Thyroid gland (tissue), 4 donors: ENCODE data around the gene C14orf93. TPM values are rescaled to one million over a fixed set of nuclear protein-coding genes. Genes with fewer than 3 reads are reported as not detected.

Experiments
- DNase-seq, 2 donors: peaks; one replicate each; pipeline ENCODE4 v3.0.0-alpha.2; 2019
- H3K27ac ChIP-seq, 3 donors: fragments of 200-600 bp; sonication (generic); 1 replicate in 2 of 3; 2 replicates in 1 of 3; pipeline ENCODE4 v1.5.1; 2016 to 2019; ENCODE audit warnings: mild to moderate bottlenecking in 1 of 3, moderate library complexity in 1 of 3
- H3K27me3 ChIP-seq: fragments of 200-600 bp; sonication (generic); one replicate; pipeline ENCODE4 v1.5.1; 2019
- H3K36me3 ChIP-seq, 2 donors: fragments of 200-600 bp; sonication (generic); one replicate each; pipeline ENCODE4 v1.5.1; 2016 to 2019
- H3K4me1 ChIP-seq, 2 donors: fragments of 200-600 bp; sonication (generic); one replicate each; pipeline ENCODE4 v1.5.1; 2017 to 2019
- H3K4me3 ChIP-seq, 3 donors: fragments of 200-600 bp; sonication (generic); replicated peaks in 1 of 3; 1 replicate in 2 of 3; 2 replicates in 1 of 3; pipeline ENCODE4 v1.5.1; 2016; ENCODE audit warnings: mild to moderate bottlenecking in 1 of 3
- H3K9me3 ChIP-seq: fragments of 200-600 bp; sonication (generic); one replicate; pipeline ENCODE4 v1.5.1; 2017
- CTCF ChIP-seq, 6 experiments: fragments of 200-600 bp in 3 of 6; fragments of 450-650 bp in 3 of 6; sonication (generic) in 3 of 6; IDR thresholded peaks; one replicate each; pipeline ENCODE4 v1.5.1; 2016 to 2019; ENCODE audit warnings: antibody characterized with exemption in 6 of 6, mild to moderate bottlenecking in 2 of 6, inconsistent platforms in 1 of 6, moderate library complexity in 1 of 6
- POLR2A ChIP-seq, 2 donors: fragments of 450-650 bp; IDR thresholded peaks; one replicate each; pipeline ENCODE4 v1.6.1; 2017; ENCODE audit warnings: antibody characterized with exemption in 2 of 2, mild to moderate bottlenecking in 2 of 2, moderate library complexity in 1 of 2
- WGBS, 2 donors: methylation state at CpG; one replicate each; pipeline ENCODE4 v1.1.5; 2017; 5-methylcytosine and 5-hydroxymethylcytosine counted together
- intact Hi-C: fragments of 100-400 bp; cut with DNase I; formaldehyde crosslinking; loops from one replicate; pipeline ENCODE4 v1.15.1; 2023
- total RNA-seq, 4 donors: library from RNA; depleted of rRNA; stranded (reverse); fragments of >200 nt; gene quantifications; one replicate each; pipeline ENCODE4 v1.2.3, GENCODE V29; 2016

Gene C14orf93
- total RNA-seq, 4 donors from 2014 or later, result 11.6 to 20.6 (median 15.4) TPM

- Histone ChIP-seq H3K4me1 (no peaks in the 10 kb centered on the region), H3K27me3 (no peaks in the 10 kb centered on the region), H3K36me3 (no peaks in the 10 kb centered on the region), H3K27ac (no peak overlapping the region), H3K9me3 (no peaks in the 10 kb centered on the region), H3K4me3 (no peak overlapping the region)
- no peak for DNase-seq
- intact Hi-C loops, result loop anchor here (10.0 kb wide), 1 partner anchor 45 kb away; the partner anchor contains the start of gene AJUBA
- no peak for TF ChIP-seq POLR2A (IDR thresholded peaks at IDR 0.05)
- no peak for TF ChIP-seq CTCF (IDR thresholded peaks at IDR 0.05)
- WGBS, 2 donors, result 91 to 95% methylated on average over 4 of the region's 4 CpGs
Measured at GRCh38 chr14:22939684-22940083, 70.3 kb downstream of the C14orf93 start.

Other genes starting within 250 kb of the C14orf93 start
- 100 to 1,000 TPM; 104 to 131 (median 117) TPM for gene OXA1L, start 243.5 kb downstream of the C14orf93 start, total RNA-seq
- gene SLC7A7, start 194.7 kb downstream of the C14orf93 start, total RNA-seq, result 10 to 100 TPM in 3 of 4 donors, 1 to 10 TPM in 1; 8.4 to 15.1 (median 13.7) TPM
- 100 to 1,000 TPM in 2 of 4 donors, 10 to 100 TPM in 2; 43.7 to 166 (median 76.3) TPM for gene MRPL52, start 180.3 kb downstream of the C14orf93 start, total RNA-seq
- 100 to 1,000 TPM in 1 of 4 donors, 10 to 100 TPM in 3; 59.7 to 119 (median 88.5) TPM for gene MMP14, start 173.6 kb downstream of the C14orf93 start, total RNA-seq
- 100 to 1,000 TPM; 107 to 143 (median 121) TPM for gene LRP10, start 138.4 kb downstream of the C14orf93 start, total RNA-seq
- 1 to 10 TPM in 1 of 4 donors, under 1 TPM in 2, not detected in 1; 0.54 to 1.2 (median 0.89) TPM for gene REM2, start 126.9 kb downstream of the C14orf93 start, total RNA-seq
- 1,000 to 10,000 TPM in 2 of 4 donors, 100 to 1,000 TPM in 2; 157 to 1,409 (median 683) TPM for gene RBM23, start 91.0 kb downstream of the C14orf93 start, total RNA-seq
- gene PRMT5, start 80.8 kb downstream of the C14orf93 start, total RNA-seq, result 10 to 100 TPM; 60.7 to 73.8 (median 63.2) TPM
- 10 to 100 TPM; 25.7 to 40.8 (median 40.0) TPM for gene HAUS4, start 53.1 kb downstream of the C14orf93 start, total RNA-seq
- gene AJUBA, start 27.6 kb downstream of the C14orf93 start, total RNA-seq, result 10 to 100 TPM; 18.4 to 40.5 (median 34.8) TPM
- gene PSMB5, start 24.8 kb upstream of the C14orf93 start, total RNA-seq, result 100 to 1,000 TPM in 2 of 4 donors, 10 to 100 TPM in 2; 75.7 to 215 (median 113) TPM
- gene PSMB11, start 32.1 kb upstream of the C14orf93 start, total RNA-seq, result not detected
- 1 to 10 TPM; 2.9 to 7.8 (median 5.6) TPM for gene CDH24, start 47.4 kb upstream of the C14orf93 start, total RNA-seq
- 100 to 1,000 TPM; 143 to 195 (median 152) TPM for gene ACIN1, start 85.0 kb upstream of the C14orf93 start, total RNA-seq
- gene C14orf119, start 85.4 kb upstream of the C14orf93 start, total RNA-seq, result 10 to 100 TPM; 21.3 to 37.1 (median 28.9) TPM
- under 1 TPM in 1 of 4 donors, not detected in 3; 0.11 TPM for gene CIROP, start 94.8 kb upstream of the C14orf93 start, total RNA-seq
- gene CEBPE, start 109.1 kb upstream of the C14orf93 start, total RNA-seq, result not detected
- gene SLC7A8, start 173.5 kb upstream of the C14orf93 start, total RNA-seq, result 10 to 100 TPM; 44.2 to 79.4 (median 53.1) TPM
- under 1 TPM in 1 of 4 donors, not detected in 3; 0.40 TPM for gene RNF212B, start 227.8 kb upstream of the C14orf93 start, total RNA-seq